Transverse colon (tissue), 4 donors: ENCODE results near the gene PIEZO2.

ENCODE experiments used
- EP300 ChIP-seq: sonication (generic); formaldehyde crosslinking; IDR thresholded peaks from one replicate; pipeline ENCODE4 v1.6.1; 2017; ENCODE audit warnings: antibody characterized with exemption, low read depth
- POLR2A ChIP-seq: fragments of 450-650 bp; IDR thresholded peaks from one replicate; pipeline ENCODE4 v1.6.1; 2016; ENCODE audit warnings: antibody characterized with exemption, mild to moderate bottlenecking, moderate library complexity
- POLR2AphosphoS5 ChIP-seq, 3 donors: sonication (generic); formaldehyde crosslinking; IDR thresholded peaks; one replicate each; pipeline ENCODE4 v1.6.1; 2016; ENCODE audit warnings: antibody characterized with exemption in 3 of 3
- TF ChIP-seq, protein P1 (sequence below), 5 experiments: fragments of 200-600 bp in 3 of 5; fragments of 450-650 bp in 2 of 5; sonication (generic) in 3 of 5; IDR thresholded peaks; 1 replicate in 2 of 5; 2 replicates in 3 of 5; pipeline ENCODE4 v1.5.1; 2016 to 2017; ENCODE audit warnings: antibody characterized with exemption in 5 of 5, inconsistent platforms in 3 of 5, mild to moderate bottlenecking in 2 of 5, moderate library complexity in 1 of 5

GRCh38 chr18:11005528-11005927, 143.8 kb downstream of the PIEZO2 start:
- TF ChIP-seq EP300 (no peak), POLR2AphosphoS5 (IDR thresholded peaks at IDR 0.05) (peak in 2 of 3 donors; percentile 19 to 60), POLR2A (no peak)
- TF ChIP-seq, protein P1, sequence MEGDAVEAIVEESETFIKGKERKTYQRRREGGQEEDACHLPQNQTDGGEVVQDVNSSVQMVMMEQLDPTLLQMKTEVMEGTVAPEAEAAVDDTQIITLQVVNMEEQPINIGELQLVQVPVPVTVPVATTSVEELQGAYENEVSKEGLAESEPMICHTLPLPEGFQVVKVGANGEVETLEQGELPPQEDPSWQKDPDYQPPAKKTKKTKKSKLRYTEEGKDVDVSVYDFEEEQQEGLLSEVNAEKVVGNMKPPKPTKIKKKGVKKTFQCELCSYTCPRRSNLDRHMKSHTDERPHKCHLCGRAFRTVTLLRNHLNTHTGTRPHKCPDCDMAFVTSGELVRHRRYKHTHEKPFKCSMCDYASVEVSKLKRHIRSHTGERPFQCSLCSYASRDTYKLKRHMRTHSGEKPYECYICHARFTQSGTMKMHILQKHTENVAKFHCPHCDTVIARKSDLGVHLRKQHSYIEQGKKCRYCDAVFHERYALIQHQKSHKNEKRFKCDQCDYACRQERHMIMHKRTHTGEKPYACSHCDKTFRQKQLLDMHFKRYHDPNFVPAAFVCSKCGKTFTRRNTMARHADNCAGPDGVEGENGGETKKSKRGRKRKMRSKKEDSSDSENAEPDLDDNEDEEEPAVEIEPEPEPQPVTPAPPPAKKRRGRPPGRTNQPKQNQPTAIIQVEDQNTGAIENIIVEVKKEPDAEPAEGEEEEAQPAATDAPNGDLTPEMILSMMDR (IDR thresholded peaks at IDR 0.05), result no peak
